ENCODE data around the gene NUDT8.
A peak's percentile ranks its signal among the peaks of the same experiment; 100 is the strongest.
"Not testable (repeated sequence)": the region's sequence is repeated elsewhere in the genome, so short reads cannot be mapped to it uniquely, and the experiment has no call there.

NUDT8 gene

GRCh38 chr11:67629386-67630227 is at the start of gene NUDT8:
Gene NUDT8, minus strand, starts transcription at chr11:67629937. Its CDS starts 26 bp downstream, at chr11:67629911.
- peak; percentile 70 for DNase-seq

DNA sequence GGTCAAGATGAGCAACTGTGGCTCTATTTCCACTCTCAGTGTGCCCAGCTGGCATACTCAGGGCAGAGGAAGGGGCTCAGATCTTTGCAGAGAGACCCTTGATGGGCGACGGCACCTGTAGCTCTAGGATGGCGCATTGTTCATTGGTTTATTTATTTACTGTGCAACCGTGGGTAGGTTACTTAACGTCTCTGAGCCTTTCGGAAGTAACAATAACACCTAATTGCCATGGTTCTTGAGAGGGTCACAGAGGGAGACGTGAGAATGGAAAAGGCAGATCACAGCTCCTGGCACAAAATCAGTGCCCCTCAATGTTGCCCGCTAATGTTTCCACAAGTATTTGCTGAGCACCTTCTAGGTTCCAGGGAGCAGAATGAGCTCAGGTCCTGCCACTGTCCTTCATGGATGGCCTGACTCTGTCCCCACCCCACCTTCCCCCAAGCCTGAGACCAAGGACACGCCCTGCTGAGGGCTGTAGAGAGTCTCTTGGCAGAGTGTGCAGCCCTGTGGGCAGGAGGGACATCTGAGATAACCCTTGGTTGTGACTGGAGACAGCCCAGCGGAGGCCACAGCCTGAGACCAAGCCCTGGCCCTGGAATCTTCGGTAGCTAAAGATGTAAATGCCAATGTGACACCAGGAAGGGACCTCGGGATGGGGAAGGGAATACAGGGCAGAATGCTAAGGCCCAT is 45.5 kb upstream of the NUDT8 start:
- no peak for DNase-seq

DNA sequence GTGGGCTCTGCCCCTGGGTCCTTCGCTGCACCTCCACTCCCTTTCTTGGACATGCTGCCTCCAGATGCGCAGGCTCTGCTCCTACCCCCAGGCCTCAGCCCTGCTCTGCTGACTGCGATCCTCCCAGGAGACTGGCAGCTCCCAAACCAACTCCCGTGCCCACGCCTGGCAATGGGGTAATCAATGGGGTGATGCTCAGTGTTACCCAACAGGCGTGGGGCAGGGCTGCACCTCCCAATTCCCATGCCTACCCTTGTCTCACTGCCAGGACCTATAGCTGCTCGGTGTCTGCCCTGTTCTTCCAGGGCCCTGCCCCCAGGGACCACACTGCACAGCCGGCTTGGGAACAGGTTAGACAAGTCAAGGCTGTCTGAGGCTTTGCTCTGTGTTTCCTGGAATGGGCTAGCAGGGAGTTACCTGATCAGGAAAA is 44.7 kb upstream of the NUDT8 start, which contains the start of gene ALDH3B2:
ALDH3B2 (minus strand) TSS at position 182 of the 430 bp plus-strand sequence. CDS start 7,688 bp downstream, outside the sequence.
- DNase-seq: peak; percentile 11

DNA sequence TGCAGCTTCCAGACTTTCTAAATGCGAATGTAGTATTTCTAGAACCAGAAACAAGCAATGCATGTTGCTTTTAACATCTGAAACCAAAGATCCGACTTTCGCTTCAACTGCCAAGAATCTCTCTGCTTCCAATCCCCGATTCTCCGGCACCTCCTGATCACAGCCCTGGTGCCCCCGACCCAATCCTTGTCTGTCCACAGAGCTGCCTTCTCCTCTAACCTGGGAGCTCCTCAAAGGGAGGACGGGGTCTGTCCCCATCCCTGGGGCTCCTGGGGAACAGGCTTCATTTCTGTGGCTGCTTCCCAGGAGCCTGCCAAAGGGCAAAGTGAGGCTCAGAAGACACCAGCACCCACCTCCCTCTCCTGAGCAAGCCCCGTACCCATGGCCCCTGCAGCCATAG is 44.2 kb upstream of the NUDT8 start:
- no peak for DNase-seq

GRCh38 chr11:67673358-67673757 is 43.6 kb upstream of the NUDT8 start:
- no peak for DNase-seq

- no peak for DNase-seq
Observed at GRCh38 chr11:67671211-67671520, 41.4 kb upstream of the NUDT8 start.

GRCh38 chr11:67670316-67671210 is 40.8 kb upstream of the NUDT8 start:
- no peak for DNase-seq

DNA sequence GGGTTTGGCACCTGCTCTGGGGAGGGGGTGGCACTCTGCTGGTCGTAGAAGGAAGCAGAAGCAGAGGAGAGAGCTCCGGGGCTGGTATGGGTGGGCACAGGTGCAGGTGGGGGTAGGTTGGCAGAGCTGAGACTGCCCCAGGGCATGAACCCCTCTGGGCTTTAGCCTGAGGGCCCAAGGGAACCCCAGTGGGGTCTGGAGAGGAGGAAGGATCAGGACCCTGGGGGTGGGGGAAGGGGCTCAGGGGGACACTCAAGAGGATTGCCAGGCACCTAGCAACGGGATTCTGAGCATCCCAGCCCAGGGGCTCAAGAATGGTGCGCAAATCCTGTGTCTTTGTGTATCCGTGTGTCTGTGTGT is 38.4 kb upstream of the NUDT8 start:
- no peak for DNase-seq

- DNase-seq: no peak
Observed at GRCh38 chr11:67667490-67668191, 37.9 kb upstream of the NUDT8 start.

DNA sequence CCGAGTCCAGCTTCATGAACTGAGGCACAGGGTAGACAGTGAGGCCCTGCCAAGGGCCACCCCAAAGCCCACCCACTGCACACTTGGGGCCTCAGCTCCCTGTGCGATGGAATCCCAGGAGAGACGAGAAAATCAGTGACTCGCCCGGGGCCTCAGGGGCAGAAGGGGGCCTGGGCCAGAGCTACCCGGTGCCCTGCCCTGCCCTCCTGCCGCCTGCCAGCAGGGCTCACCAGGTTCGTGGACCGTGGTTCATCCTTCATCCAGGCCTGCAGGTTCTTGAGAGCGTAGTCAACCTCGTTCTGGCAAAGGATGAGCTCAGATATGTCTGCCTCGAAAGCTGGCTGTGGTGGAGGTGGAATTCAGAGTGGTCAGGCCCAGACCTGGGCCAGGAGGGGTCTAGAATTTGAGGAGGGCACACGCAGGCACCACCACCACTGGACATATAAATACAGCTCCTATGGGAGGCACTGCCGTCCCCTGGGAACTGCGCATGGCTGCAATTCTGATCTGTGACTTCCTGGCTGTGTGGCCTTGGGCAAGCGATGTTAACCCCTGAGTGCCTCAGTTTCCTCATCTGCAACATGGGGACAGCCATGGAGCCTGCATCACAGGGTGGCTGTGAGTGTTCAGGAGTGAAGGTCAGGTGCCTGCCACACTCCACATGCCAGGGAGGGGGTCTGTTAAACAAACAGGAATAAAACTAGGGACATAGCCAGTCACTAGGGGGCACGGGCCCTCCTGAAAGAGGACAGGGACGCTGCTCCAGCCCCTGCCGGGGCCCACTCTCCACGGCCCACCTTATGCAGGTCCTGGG is 37.1 kb upstream of the NUDT8 start:
- no peak for DNase-seq

GRCh38 chr11:67666303-67666645 is 36.5 kb upstream of the NUDT8 start:
- no peak for DNase-seq

GRCh38 chr11:67665541-67666302 is 36.0 kb upstream of the NUDT8 start:
- DNase-seq: no peak

- DNase-seq: no peak
Observed at GRCh38 chr11:67664696-67665540, 35.2 kb upstream of the NUDT8 start.

DNA sequence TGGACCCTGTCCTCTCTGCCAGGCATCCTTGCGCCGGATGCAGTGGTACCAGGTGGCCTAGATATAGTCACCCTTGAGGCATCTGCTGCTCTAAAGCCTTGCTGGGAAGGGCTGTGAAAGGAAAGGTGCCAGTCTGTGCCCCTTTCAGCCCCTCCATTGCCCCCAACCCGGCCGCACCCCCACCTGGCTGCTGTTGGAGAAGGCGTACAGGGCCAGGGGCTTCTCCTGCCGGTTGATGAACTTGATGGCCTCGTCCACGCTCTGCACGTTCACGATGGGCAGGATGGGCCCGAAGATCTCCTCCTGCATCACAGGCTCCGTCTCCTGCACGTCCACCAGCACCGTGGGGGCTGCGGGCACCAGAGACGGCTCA is 34.5 kb upstream of the NUDT8 start:
- DNase-seq: no peak

DNA sequence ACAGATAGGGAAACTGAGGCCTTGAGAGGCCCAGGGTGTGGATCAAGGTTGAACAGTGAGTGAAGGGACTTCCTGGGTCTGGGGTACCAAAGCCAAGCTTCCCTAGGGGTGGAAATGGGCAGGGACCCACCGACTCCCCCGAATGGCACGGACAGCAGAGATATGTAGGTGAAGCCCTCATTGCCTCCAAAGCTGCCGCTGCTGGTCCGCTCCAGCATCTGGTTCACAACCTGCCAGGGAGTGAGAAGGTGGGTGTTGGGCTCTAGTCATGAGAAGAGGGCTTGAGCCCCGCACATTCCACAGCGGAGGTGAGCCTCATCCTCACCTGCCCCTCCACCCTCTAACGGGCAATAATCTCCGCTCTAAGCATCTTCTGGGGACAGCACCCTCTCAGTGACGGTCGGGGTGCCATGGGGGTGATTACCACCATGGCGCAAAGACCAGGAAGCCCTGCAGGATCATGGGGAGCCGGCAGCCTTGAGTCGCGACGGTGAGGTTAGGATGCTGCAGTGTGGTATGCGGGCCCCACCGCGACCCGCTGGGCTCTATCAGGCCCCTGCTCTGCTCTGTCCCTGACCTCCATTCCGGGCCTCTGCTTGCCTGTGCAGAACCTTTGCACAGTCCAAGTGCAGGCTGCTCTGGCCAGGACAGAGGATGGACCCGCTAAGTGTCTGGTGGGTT is 33.9 kb upstream of the NUDT8 start:
- DNase-seq: no peak

DNA sequence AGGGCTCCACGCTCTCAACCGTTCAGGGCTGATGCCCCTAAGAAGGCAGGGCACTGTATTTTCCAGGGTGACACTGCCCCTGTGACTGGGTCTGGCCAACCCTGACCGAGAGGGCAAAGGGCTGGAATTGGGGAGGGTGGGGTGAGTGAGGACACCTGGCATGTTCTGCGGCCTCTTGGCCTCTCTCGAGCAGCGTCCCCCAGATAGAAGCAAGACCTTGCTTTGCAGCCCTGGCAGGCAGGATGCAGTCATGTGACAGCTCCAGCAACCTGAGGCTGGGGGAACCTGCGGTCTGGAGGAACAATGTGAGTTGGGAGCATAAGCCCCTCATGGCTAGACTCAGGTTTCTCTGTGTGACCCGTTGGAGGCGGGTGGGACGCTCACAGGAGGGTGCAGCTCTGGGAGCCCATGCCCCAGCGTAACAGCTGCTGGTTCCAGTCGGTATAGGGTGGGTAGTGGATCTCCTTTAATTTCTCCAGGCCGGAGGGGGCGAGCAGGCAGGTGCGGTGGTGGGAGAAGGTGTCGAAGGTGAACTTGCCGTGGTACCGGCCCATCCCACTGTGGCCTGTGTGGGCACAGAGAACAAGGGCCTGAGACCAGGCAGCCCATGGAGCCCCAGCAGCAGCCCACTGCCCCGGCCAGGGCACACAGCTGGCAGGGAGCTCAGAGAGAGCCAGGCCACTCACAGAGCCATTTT is 33.2 kb upstream of the NUDT8 start:
- no peak for DNase-seq

DNA sequence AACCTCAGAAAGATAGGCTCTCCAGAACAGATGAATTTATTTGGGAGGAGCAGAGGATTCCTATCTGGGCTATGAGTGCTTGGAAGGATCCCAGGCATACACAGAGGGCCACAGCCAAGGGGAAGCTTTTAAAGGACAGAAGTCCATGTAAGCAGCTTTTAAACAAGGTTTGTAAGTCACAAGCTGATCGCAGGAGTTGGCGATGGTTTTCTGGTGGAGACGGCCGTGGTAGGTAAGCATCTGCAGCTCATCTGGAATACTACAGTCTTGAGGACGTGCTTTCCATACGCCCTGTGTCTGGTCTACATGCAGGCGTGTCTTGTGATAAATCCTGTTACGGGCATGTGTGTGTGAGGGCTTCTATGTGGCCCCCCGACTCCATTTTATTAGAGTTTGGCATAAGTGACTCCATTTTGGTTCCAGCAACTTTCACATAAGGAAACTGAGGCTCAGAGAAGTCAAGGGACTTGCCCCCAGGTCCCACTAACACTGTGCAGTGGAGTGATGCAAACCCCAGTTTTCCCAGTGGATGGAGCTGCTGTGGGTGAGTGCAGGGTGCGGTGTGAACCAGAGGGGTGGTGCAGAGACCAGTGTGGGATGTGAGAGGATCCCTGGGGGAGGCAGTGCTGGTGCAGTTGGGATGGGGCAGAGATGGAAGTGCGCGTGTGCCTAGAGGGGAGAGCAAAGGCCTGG is 32.6 kb upstream of the NUDT8 start:
- no peak for DNase-seq

GRCh38 chr11:67660752-67661151 is 31.0 kb upstream of the NUDT8 start:
- DNase-seq: not testable (repeated sequence)
